HG02970 (cell line): ENCODE results near the gene PTPA.
"Not testable (repeated sequence)": the region's sequence is repeated elsewhere in the genome, so short reads cannot be mapped to it uniquely, and the experiment has no call there.

ENCODE experiments used
- ATAC-seq: cut with Tn5 transposase; IDR thresholded peaks from one replicate; pipeline ENCODE4 v1.9.1; 2021; ENCODE audit warnings: mild to moderate bottlenecking, moderate library complexity, moderate number of reproducible peaks; ENCODE audit not compliant: unreplicated experiment, low FRiP score

The PTPA gene

GRCh38 chr9:129174102-129174723 lies 63.0 kb downstream of the PTPA start:
- no peak for ATAC-seq

DNA sequence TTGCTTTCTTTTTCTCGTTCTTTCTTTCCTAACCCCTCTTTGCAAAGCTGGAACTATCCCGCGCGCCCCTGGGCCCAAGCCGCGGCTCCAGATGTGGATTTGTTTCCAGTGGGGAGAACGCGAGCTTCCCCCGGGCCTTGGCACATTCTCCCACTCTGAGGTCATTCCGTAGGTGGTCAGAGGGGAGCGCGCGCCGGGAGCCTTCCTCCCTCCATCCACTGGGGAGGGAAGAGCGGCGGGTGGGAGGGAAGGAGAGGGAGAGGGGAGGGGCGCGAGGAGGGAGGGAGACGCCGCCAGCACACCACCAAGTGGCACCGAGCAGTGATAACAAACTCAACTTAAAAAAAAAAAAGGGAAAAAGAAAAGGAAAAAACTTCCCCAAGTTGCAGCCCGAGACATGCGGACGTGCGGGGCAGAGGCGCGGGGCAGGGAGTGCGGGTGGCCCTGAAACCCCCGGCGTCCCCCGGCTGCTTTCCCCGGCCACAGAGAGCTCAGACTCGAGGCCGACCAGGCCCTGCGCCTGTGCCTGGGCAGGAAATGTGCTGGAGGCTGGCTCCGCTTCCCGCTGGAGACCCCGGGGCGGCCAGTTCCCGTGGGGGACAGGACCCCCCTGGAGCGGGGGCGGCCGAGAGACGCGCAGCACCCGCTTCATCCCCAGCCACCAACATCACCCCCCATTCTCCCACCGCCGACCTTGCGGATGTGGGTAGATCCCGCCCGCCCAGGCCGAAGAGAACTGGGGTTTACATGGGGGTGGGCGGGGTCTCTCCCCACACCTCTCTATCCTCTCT lies 63.7 kb downstream of the PTPA start:
- no peak for ATAC-seq

GRCh38 chr9:129175515-129175824 lies 64.3 kb downstream of the PTPA start:
- ATAC-seq, result no peak

GRCh38 chr9:129175825-129176633 lies 64.8 kb downstream of the PTPA start:
- no peak for ATAC-seq

DNA sequence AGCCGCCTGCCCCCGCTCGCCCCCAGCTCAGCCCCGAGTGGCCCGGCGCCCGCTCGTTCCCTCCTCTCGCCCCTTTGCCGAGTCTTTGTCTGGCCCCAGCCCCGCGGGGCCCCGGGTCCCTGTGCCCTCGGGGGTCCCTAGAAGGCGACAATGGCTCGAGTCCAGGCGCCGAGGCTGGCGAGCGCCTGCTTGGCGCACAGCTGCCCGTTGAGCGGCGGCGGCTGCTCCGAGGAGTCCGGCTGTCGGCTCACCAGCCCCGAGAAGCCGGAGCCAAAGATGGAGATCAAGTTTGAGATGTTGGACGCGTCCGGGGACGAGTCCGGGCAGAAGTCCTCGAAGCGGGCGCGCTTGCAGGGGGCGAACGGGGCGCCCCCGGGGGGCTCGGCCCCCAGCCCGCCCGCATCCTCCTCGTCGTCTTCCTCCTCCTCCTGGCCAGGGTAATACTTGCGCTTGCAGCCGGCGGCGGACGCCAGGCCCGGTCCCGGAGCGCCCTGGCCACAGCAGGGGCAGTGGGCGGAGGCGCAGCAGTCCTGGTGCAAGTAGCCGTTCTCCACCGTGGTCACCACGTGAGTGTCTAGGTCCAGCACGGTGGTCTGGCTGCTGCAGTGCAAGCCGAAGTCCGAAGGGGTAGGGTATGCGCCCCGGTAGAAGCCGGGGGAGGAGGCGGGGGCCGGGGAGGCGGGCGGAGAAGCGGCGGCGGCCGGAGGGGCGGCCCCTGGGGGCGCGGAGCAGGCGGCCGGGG lies 65.7 kb downstream of the PTPA start:
- ATAC-seq, result no peak

DNA sequence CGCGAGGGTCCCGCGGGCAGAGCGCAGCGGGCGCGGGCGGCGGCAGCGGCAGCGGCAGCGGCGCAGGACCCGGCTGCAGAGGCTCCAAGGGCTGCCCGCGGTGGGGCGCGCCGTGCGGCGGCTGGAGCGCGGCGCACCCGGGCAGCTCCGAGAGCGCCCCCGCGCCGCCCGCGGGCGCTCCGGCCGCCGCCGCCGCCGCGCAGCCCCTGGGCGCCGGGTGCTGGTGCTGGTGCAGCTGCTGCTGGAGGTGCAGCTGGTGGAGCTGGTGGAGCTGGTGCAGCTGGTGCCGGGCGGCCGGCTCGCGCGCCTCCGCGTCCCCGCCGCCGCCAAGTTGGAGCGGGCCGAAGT lies 66.2 kb downstream of the PTPA start:
- peak; percentile 13 for ATAC-seq

- ATAC-seq, result peak; percentile 64
These were observed 66.8 kb downstream of the PTPA start, which contains the start of gene IER5L for GRCh38 chr9:129177791-129178567. TSS of gene IER5L (minus strand) at chr9:129178261. CDS start at chr9:129178052, 209 bp downstream.

DNA sequence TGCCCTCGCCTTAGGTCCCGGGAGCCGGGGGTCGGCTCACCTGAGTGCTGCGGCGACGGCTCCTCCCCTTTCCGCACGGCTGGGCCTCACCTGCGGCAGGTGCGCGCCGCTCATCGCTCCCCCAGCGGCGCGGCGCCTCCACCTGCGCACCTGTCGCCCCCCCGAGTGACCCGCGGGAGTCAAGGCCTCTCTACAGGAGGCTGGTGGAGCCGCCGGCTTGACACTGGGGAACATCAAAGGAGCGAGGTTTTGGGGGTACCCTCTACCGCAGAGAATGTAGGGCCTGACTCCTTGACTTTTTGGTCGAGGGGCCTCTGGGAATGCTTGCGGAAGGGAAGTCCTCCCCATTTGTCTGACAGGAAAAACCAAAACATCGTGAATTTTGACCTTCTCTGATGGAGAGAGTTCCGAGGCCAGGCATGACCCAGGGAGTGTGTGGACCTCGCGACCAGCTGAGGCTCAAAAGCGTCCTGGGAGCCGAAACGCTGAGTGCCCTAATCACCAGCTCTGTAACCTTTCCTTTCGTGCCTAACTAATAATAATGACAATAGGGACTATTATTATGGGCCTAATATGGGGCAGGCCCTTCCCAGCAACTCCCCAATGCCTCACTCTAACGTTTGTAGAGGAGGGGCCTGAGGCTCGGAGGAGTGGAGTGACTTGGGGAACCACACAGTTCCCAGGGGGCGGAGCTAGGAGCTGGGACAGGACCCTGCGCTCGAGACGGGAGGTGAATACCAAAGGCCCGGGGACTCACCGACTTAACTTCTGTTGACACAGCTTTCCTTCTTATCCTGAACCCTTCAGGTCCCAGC lies 67.6 kb downstream of the PTPA start:
- ATAC-seq, result no peak

DNA sequence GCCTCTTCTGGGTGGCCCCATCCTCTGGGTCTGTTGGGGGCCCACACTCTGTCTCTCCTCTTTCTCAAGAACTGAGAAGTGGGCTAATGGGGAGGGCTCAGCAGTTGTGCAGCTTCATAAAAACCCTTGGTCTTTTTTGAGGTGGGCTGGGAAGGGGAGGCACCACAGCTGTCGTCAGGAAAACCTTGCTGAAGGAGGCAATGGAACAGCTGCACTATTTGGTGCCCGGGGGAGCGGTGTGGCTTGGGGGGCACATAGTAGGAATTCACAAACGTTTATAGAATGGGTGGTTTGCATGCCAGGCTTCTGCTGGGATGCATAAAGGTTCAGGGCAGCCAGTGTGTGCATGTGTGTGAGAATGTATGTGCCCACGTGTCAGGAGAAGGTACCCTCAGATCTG lies 70.0 kb downstream of the PTPA start:
- no peak for ATAC-seq

GRCh38 chr9:129182122-129182521 lies 70.9 kb downstream of the PTPA start:
- ATAC-seq, result no peak

DNA sequence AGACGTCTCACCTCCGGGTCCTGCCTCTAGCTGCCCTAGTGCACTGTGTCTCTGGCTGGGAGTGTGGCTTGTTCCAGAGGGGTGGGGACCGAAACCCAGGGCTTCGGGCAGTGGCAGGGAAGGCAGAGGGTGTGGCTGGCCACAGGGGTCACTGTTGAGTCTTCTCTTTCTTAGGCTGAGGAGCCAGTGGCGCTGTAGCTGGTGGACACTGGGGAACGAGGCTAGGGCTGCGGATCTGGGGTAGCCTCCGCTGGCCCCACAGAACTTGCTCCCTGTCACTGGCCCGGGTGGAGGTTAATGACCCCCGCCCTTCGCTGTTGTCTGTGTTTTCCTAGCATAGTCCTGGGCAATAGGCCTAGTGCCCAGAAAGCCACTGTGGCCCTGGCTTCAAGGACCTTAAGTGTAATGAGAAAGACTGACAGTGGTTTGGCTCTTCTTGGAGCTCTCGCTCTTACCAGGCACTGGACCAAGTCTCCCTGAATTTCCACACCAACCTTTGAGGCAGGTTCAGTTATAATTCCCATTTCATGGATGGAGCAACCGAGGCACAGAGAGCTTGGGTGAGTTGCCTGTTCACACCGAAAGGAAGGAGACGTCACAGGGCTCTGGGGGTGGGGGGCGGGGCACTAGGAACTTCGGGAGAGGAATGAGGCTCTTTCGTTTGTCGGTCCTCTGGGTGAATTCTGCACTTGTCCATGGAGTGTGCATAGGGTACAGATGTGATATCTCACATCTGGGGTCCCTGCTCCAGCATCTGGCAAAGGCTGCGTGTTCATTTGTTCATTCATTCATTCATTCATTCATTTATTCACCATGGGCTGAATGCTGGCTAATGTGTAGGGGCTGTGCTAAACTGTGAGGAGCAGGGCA lies 71.6 kb downstream of the PTPA start:
- no peak for ATAC-seq

- no peak for ATAC-seq
These were observed 72.4 kb downstream of the PTPA start for GRCh38 chr9:129183495-129184218.

DNA sequence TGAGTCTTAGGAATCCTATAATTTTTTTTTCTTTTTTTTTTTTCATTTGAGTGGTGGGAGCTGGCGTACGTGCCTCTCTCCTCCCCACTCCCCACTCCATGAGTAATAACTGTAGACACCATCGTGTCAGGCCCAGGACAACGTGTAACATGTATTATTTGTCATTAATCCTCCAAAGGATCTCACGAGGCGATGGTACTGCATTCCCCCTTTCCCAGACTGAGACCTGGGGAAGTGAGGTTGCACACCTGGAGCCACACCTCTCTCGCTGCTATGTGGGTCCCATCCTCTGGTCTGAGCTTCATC lies 73.0 kb downstream of the PTPA start:
- no peak for ATAC-seq

DNA sequence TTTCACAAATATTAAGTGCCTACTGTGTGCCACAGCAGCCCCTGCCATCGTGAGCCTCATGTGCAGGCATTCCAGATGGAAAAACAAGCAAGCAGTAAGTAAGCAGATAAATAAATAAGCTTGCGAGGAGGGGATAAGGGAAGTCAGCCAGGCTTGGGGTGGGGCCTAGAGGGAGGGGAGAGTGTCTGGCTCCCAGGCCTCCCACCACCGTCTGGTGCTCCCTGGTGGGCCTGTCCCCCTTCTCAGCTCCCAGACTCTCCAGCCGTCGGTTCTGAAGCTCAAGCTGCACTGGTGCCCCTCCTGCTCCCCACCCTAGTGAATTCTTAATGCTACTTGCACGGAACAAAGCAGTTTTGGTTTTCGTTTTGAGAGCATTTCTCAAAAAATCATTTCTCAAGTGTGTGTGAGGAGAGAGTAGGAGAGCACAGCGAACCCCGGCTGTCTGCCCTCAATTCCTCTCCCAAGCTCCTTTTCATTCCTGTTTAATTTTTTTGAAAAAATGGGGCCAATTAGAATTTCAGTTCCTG lies 73.4 kb downstream of the PTPA start:
- no peak for ATAC-seq

DNA sequence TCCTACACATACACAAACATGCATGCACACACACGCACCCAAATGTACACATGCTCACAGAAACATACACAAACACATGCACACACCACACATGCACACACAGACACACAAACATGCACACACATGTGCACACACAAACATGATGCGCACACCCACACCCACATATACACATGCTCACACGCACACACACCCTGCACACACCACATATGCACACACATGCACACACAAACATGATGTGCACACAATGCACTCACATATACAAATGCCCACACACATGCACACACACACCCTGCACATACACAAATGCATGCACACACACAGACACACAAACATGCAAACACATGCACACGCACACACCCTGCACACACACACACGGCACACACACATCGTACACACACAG lies 74.2 kb downstream of the PTPA start:
- ATAC-seq, result no peak

- ATAC-seq, result no peak
These were observed 74.8 kb downstream of the PTPA start for GRCh38 chr9:129185991-129186390.

DNA sequence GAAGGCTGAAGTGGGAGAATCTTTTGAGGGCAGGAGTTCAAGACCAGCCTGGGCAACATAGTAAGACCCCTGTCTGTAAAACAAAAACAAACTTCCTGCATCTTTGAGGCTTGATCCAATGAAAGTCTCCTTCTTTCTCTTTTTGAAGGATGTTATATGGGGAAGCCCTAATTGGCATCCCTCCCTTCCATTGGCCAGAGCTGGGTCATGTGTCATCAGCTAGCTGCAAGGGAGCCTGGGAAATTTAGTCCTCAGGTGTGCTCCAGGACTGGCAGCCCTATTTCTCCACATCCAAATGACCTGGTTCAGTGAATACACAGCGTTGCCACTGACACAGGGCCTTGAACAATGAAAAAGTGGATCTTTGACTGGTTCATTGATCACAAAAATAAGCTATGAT lies 75.8 kb downstream of the PTPA start:
- no peak for ATAC-seq

- not testable (repeated sequence) for ATAC-seq
These were observed 78.8 kb downstream of the PTPA start for GRCh38 chr9:129189971-129190370.
